SK-N-SH (cell line): ENCODE results near the gene FYN. TPM values are rescaled to one million over a fixed set of nuclear protein-coding genes. Genes with fewer than 3 reads are reported as not detected.

Experiments
- CTCF ChIA-PET: fragments of 300-600, 350-600 bp; formaldehyde crosslinking; extraction: SDS; loops from one replicate; lab custom pipeline; 2021; lab: Yijun Ruan, JAX
- POLR2A ChIA-PET: fragments of 350-600 bp; sonication (Branson Sonifier 250); formaldehyde crosslinking; extraction: SDS; loops from one replicate; lab custom pipeline; 2020; ENCODE audit warnings: antibody characterized with exemption, inconsistent platforms; lab: Yijun Ruan, JAX
- DNase-seq: peaks from one replicate; pipeline ENCODE4 v3.0.0; 2012
- H2AFZ ChIP-seq: fragments of 200-600 bp; sonication (generic); 2 replicates; pipeline ENCODE4 v1.8.1; 2016; ENCODE audit warnings: antibody characterized with exemption, mild to moderate bottlenecking, low read depth
- H3F3A ChIP-seq: fragments of 200-600 bp; sonication (generic); replicated peaks from 2 replicates; pipeline ENCODE3; 2016; ENCODE audit warnings: antibody characterized with exemption, mild to moderate bottlenecking; ENCODE audit not compliant: insufficient read depth
- H3K27ac ChIP-seq, 2 experiments: fragments of 200-500 bp in 1 of 2; fragments of 200-600 bp in 1 of 2; sonication (Bioruptor generic) in 1 of 2; sonication (generic), shearing (Covaris generic) in 1 of 2; 2 replicates each; pipeline versions ENCODE4 v1.5.1 to v1.6.1; 2014 to 2016; ENCODE audit warnings: low read depth in 2 of 2, inconsistent platforms in 1 of 2, low read length in 1 of 2, mild to moderate bottlenecking in 1 of 2, mixed read lengths in 1 of 2
- H3K27me3 ChIP-seq: fragments of 200-600 bp; sonication (generic), shearing (Covaris generic); 2 replicates; pipeline ENCODE4 v1.6.1; 2016; ENCODE audit warnings: mixed run types; ENCODE audit not compliant: insufficient read depth
- H3K36me3 ChIP-seq, 2 experiments: fragments of 200-500 bp in 1 of 2; fragments of 200-600 bp in 1 of 2; sonication (Bioruptor generic) in 1 of 2; sonication (generic) in 1 of 2; replicated peaks in 1 of 2; 2 replicates each; pipeline versions ENCODE3 to v1.5.1; 2014 to 2016; ENCODE audit warnings: low read length in 1 of 2, mild to moderate bottlenecking in 1 of 2; ENCODE audit not compliant: insufficient read depth in 2 of 2, control insufficient read depth in 1 of 2
- H3K4me1 ChIP-seq, 2 experiments: fragments of 200-500 bp in 1 of 2; fragments of 200-600 bp in 1 of 2; sonication (Bioruptor generic) in 1 of 2; sonication (generic), shearing (Covaris generic) in 1 of 2; 2 replicates each; pipeline versions ENCODE4 v1.5.1 to v1.6.1; 2014 to 2016; ENCODE audit warnings: low read depth in 1 of 2, low read length in 1 of 2, mixed run types in 1 of 2; ENCODE audit not compliant: insufficient read depth in 2 of 2, control insufficient read depth in 1 of 2
- H3K4me2 ChIP-seq: fragments of 200-600 bp; sonication (generic), shearing (Covaris generic); 2 replicates; pipeline ENCODE4 v1.6.1; 2017; ENCODE audit warnings: mixed run types
- H3K4me3 ChIP-seq, 2 experiments: fragments of 200-500 bp in 1 of 2; fragments of 200-600 bp in 1 of 2; sonication (Bioruptor generic) in 1 of 2; sonication (generic), shearing (Covaris generic) in 1 of 2; 2 replicates each; pipeline versions ENCODE4 v1.5.1 to v1.8.1; 2014 to 2016; ENCODE audit warnings: low read depth in 2 of 2, inconsistent platforms in 1 of 2, low read length in 1 of 2, mild to moderate bottlenecking in 1 of 2, mixed read lengths in 1 of 2, moderate library complexity in 1 of 2
- H3K79me2 ChIP-seq: fragments of 200-600 bp; sonication (generic); 2 replicates; pipeline ENCODE4 v1.8.1; 2017; ENCODE audit warnings: mild to moderate bottlenecking; ENCODE audit not compliant: insufficient read depth
- H3K9ac ChIP-seq: fragments of 200-600 bp; sonication (generic); 2 replicates; pipeline ENCODE4 v1.6.1; 2017; ENCODE audit warnings: mixed run types
- H3K9me2 ChIP-seq: fragments of 200-600 bp; sonication (generic); 2 replicates; pipeline ENCODE4 v1.6.1; 2017; ENCODE audit warnings: mixed run types
- H3K9me3 ChIP-seq: fragments of 200-600 bp; sonication (generic); 2 replicates; pipeline ENCODE4 v1.6.1; 2017; ENCODE audit warnings: mixed run types, mild to moderate bottlenecking, moderate library complexity
- H4K20me1 ChIP-seq: fragments of 200-600 bp; sonication (generic); 2 replicates; pipeline ENCODE4 v1.6.1; 2017; ENCODE audit warnings: mild to moderate bottlenecking, mixed run types; ENCODE audit not compliant: insufficient read depth
- CHD2 ChIP-seq: fragments of 150-350 bp; IDR thresholded peaks from 2 replicates; pipeline ENCODE4 v1.6.1; 2018; ENCODE audit warnings: low read length; ENCODE audit not compliant: partially characterized antibody
- FOSL2 ChIP-seq: IDR thresholded peaks from 2 replicates; pipeline ENCODE4 v1.4.0; 2012; ENCODE audit warnings: low read depth, mild to moderate bottlenecking, moderate library complexity, borderline replicate concordance
- FOXJ3 ChIP-seq: sonication (generic); formaldehyde crosslinking; IDR thresholded peaks from 2 replicates; pipeline ENCODE4 v1.5.1; 2020; ENCODE audit warnings: mild to moderate bottlenecking, missing genetic modification reagents
- GABPA ChIP-seq: IDR thresholded peaks from 2 replicates; pipeline ENCODE4 v1.4.0; 2012; ENCODE audit warnings: low read depth, mild to moderate bottlenecking
- GATA2 ChIP-seq: sonication (generic); formaldehyde crosslinking; IDR thresholded peaks from 2 replicates; pipeline ENCODE4 v1.5.0; 2020; ENCODE audit warnings: mild to moderate bottlenecking, missing genetic modification reagents
- JUND ChIP-seq: IDR thresholded peaks from 2 replicates; pipeline ENCODE4 v1.4.0; 2012
- MEF2A ChIP-seq: IDR thresholded peaks from 2 replicates; pipeline ENCODE4 v1.4.0; 2012; ENCODE audit warnings: low read depth, borderline replicate concordance
- NFIC ChIP-seq: IDR thresholded peaks from 2 replicates; pipeline ENCODE4 v1.4.0; 2012; ENCODE audit warnings: borderline replicate concordance
- POLR2AphosphoS5 ChIP-seq: IDR thresholded peaks from 2 replicates; pipeline ENCODE4 v1.6.1; 2012; ENCODE audit warnings: low read depth, low read length
- RAD21 ChIP-seq: IDR thresholded peaks from 2 replicates; pipeline ENCODE4 v1.6.1; 2012; ENCODE audit warnings: mild to moderate bottlenecking, low read length
- RCOR1 ChIP-seq: fragments of 150-350 bp; IDR thresholded peaks from 2 replicates; pipeline ENCODE4 v1.6.1; 2017; ENCODE audit warnings: antibody characterized with exemption, low read length
- RFX5 ChIP-seq: IDR thresholded peaks from 2 replicates; pipeline ENCODE4 v1.6.1; 2012; ENCODE audit warnings: mild to moderate bottlenecking, improper control_type of control experiment, low read length
- RXRA ChIP-seq: IDR thresholded peaks from 2 replicates; pipeline ENCODE4 v1.4.0; 2012; ENCODE audit warnings: low read depth, mild to moderate bottlenecking, borderline replicate concordance
- SIN3A ChIP-seq: IDR thresholded peaks from 2 replicates; pipeline ENCODE4 v1.6.1; 2012; ENCODE audit warnings: low read depth, mild to moderate bottlenecking, low read length, moderate library complexity, borderline replicate concordance
- TEAD4 ChIP-seq: IDR thresholded peaks from 2 replicates; pipeline ENCODE4 v1.4.0; 2012; ENCODE audit warnings: mild to moderate bottlenecking, borderline replicate concordance; ENCODE audit not compliant: insufficient read depth
- YY1 ChIP-seq: IDR thresholded peaks from 2 replicates; pipeline ENCODE4 v1.4.0; 2012; ENCODE audit warnings: low read depth, mild to moderate bottlenecking
- WGBS: methylation state at CpG from one replicate; pipeline ENCODE4 v1.1.6; 2017; ENCODE audit warnings: low lambda C conversion rate; 5-methylcytosine and 5-hydroxymethylcytosine counted together
- polyA plus RNA-seq, 3 experiments: library from polyadenylated mRNA; depleted of rRNA; stranded (reverse); fragments of >200 nt; gene quantifications; 2 replicates each; pipeline ENCODE4 v1.2.3, GENCODE V29; 2012
- TF ChIP-seq, protein P1 (sequence below): IDR thresholded peaks from 2 replicates; pipeline ENCODE4; 2012
- TF ChIP-seq, protein P2 (sequence below): IDR thresholded peaks from 2 replicates; pipeline ENCODE4 v1.4.0; 2012; ENCODE audit warnings: low read depth, borderline replicate concordance
- TF ChIP-seq, protein P3 (sequence below): IDR thresholded peaks from 2 replicates; pipeline ENCODE4 v1.4.0; 2012; ENCODE audit warnings: low read depth, borderline replicate concordance
- TF ChIP-seq, protein P4 (sequence below): fragments of 150-350 bp; IDR thresholded peaks from 2 replicates; pipeline ENCODE4 v1.6.1; 2017; ENCODE audit warnings: antibody characterized with exemption, low read length, low read depth, borderline replicate concordance
- TF ChIP-seq, protein P5 (sequence below): IDR thresholded peaks from 2 replicates; pipeline ENCODE4 v1.4.0; 2012; ENCODE audit warnings: low read depth

Gene FYN
- polyA plus RNA-seq, 1 of the 3 experiments (the other 2 are of a cell fraction): 31.0 TPM

DNA sequence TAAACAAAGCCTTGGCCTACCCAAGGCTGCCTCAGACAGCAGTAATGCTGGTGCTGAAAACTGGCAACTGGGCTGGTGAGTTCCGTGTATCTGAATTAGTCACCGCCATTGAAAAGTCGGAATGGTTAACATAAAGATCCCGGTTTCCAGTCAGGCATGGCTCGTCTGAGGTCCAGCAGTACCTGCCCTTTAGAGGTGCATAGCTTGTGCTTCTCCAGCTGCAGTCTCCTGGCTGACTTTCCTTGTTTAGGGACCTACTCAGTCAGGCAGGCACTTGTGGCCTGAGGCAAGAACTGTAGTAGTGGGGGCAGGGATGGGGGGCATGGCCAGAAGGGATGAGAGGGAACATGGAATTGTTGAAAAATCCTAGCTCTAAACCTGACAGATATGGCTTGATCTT is 101.6 kb downstream of the FYN start:
- Histone ChIP-seq H3F3A (no peaks in the 10 kb centered on the region), H4K20me1 (no peaks in the 10 kb centered on the region), H3K4me1 (peaks cover 13 to 14% of the 10 kb centered on the region in 2 experiments; a peak in 3 of 4 replicates), H3K4me3 (no peak overlapping the region), H3K36me3 (peaks cover 0 to 8% of the 10 kb centered on the region in 2 experiments), H2AFZ (no peak overlapping the region), H3K9me3 (no peaks in the 10 kb centered on the region), H3K27ac (no peak overlapping the region), H3K9me2 (no peaks in the 10 kb centered on the region), H3K27me3 (no peaks in the 10 kb centered on the region), H3K79me2 (no peaks in the 10 kb centered on the region), H3K4me2 (no peak overlapping the region), H3K9ac (no peak overlapping the region)
- TF ChIP-seq MEF2A: no peak
- TF ChIP-seq, protein P1, sequence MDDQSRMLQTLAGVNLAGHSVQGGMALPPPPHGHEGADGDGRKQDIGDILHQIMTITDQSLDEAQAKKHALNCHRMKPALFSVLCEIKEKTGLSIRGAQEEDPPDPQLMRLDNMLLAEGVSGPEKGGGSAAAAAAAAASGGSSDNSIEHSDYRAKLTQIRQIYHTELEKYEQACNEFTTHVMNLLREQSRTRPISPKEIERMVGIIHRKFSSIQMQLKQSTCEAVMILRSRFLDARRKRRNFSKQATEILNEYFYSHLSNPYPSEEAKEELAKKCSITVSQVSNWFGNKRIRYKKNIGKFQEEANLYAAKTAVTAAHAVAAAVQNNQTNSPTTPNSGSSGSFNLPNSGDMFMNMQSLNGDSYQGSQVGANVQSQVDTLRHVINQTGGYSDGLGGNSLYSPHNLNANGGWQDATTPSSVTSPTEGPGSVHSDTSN: no peak
- no peak for TF ChIP-seq SIN3A
- no peak for TF ChIP-seq FOXJ3 (CRISPR knock-in tag)
- TF ChIP-seq CHD2: no peak
- TF ChIP-seq JUND: no peak
- TF ChIP-seq FOSL2: no peak
- TF ChIP-seq, protein P2, sequence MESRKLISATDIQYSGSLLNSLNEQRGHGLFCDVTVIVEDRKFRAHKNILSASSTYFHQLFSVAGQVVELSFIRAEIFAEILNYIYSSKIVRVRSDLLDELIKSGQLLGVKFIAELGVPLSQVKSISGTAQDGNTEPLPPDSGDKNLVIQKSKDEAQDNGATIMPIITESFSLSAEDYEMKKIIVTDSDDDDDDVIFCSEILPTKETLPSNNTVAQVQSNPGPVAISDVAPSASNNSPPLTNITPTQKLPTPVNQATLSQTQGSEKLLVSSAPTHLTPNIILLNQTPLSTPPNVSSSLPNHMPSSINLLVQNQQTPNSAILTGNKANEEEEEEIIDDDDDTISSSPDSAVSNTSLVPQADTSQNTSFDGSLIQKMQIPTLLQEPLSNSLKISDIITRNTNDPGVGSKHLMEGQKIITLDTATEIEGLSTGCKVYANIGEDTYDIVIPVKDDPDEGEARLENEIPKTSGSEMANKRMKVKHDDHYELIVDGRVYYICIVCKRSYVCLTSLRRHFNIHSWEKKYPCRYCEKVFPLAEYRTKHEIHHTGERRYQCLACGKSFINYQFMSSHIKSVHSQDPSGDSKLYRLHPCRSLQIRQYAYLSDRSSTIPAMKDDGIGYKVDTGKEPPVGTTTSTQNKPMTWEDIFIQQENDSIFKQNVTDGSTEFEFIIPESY: no peak
- no peak for TF ChIP-seq GATA2
- no peak for TF ChIP-seq RAD21
- no peak for TF ChIP-seq GABPA
- TF ChIP-seq, protein P3, sequence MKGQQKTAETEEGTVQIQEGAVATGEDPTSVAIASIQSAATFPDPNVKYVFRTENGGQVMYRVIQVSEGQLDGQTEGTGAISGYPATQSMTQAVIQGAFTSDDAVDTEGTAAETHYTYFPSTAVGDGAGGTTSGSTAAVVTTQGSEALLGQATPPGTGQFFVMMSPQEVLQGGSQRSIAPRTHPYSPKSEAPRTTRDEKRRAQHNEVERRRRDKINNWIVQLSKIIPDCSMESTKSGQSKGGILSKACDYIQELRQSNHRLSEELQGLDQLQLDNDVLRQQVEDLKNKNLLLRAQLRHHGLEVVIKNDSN: no peak
- TF ChIP-seq, protein P4, sequence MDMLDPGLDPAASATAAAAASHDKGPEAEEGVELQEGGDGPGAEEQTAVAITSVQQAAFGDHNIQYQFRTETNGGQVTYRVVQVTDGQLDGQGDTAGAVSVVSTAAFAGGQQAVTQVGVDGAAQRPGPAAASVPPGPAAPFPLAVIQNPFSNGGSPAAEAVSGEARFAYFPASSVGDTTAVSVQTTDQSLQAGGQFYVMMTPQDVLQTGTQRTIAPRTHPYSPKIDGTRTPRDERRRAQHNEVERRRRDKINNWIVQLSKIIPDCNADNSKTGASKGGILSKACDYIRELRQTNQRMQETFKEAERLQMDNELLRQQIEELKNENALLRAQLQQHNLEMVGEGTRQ: no peak
- no peak for TF ChIP-seq TEAD4
- 94% methylated on average over 3 of the region's 5 CpGs for WGBS
- ChIA-PET POLR2A (no interaction called here), CTCF (no interaction called here)
- no peak for DNase-seq

DNA sequence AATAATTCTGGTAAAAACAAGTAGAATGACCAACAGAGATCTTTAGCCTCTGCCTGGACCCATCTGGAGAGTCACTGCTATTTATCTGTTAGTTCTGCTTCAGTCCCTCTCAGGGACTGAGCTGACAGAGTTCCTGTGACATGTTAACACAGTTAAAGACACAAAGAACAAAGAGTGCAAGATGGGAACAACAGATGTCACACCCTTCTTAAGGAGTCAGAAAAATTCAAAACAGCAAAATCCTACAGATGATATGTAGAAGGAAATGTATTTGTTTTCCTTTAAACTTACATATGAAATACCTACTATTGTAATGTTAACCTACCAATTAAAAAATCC is 102.2 kb downstream of the FYN start:
- Histone ChIP-seq H4K20me1 (no peaks in the 10 kb centered on the region), H3K27me3 (no peaks in the 10 kb centered on the region), H3K4me2 (no peak overlapping the region), H3F3A (no peaks in the 10 kb centered on the region), H3K79me2 (no peaks in the 10 kb centered on the region), H3K9ac (no peak overlapping the region), H3K4me1 (peaks cover 7 to 11% of the 10 kb centered on the region in 2 experiments; a peak in 2 of 4 replicates), H2AFZ (no peak overlapping the region), H3K9me3 (no peaks in the 10 kb centered on the region), H3K36me3 (peaks cover 0 to 8% of the 10 kb centered on the region in 2 experiments), H3K27ac (no peak overlapping the region), H3K4me3 (no peak overlapping the region), H3K9me2 (no peaks in the 10 kb centered on the region)
- DNase-seq: no peak
- CTCF ChIA-PET: no interaction called here
- TF ChIP-seq, protein P4: no peak
- no peak for TF ChIP-seq GATA2
- TF ChIP-seq FOXJ3 (CRISPR knock-in tag): no peak
- no peak for TF ChIP-seq GABPA
- no peak for TF ChIP-seq RAD21
- TF ChIP-seq POLR2AphosphoS5: no peak
- no peak for TF ChIP-seq YY1
- no peak for TF ChIP-seq RFX5
- no peak for TF ChIP-seq RXRA
- TF ChIP-seq, protein P5, sequence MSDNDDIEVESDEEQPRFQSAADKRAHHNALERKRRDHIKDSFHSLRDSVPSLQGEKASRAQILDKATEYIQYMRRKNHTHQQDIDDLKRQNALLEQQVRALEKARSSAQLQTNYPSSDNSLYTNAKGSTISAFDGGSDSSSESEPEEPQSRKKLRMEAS: no peak
- TF ChIP-seq, protein P1: no peak
- TF ChIP-seq CHD2: no peak
- TF ChIP-seq RCOR1: no peak
- no peak for TF ChIP-seq NFIC
- POLR2A ChIA-PET: no interaction called here
